ENCODE measurements around the gene RAD18.

DNA sequence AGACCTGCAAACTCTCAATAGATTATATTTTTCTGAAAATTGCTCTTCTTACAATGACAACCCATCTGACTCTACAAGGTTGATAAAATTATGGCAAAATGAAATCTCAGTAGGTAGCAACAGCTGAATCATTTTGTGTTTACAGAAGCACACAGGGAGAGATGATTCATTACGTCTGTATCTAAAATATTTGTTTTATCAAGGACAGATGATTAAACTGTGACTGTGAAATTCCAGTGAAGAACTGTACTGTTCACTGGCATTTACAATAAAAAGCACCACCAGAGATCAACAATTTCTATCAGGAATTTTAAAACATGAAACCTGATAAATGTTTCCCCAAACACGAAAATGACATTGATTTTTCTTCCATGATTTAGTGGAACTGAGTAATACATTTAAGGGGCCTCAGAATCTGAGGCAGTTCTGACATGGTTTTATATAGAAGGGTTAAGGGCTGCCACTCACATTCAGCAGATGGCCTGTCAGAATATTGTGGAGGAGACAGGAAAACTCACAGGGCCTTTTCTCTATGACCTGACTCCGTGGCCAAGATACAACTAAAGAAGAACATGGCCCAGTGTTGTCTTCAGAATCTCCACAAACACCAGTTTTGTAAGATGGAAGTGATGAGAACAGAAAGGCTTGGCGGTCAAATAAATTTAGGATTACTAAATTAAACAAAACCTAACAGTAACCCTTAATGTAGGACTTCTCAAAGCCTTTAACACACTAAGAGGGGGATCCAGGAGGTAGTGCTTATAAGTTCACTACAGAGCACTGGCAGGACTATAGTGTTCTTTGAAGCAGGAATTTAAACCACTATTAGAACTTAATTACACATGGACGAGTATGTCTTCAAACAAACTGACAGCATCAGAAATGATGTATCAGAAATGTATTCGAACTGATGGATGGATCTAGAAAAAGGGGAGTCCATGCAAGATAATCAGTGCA, 25.9 kb downstream of the RAD18 start:
- TF ChIP-seq CTCF (IDR thresholded peaks at IDR 0.05; ENCODE audit: insufficient read depth, low read depth, low read length), result no peak
- no peak for TF ChIP-seq EZH2 (IDR thresholded peaks at IDR 0.05; ENCODE audit: insufficient read depth, low read length)

All from astrocyte (in vitro differentiated cells and primary cell).